HEK293 (cell line): Measurements from ENCODE around the gene THOP1.

Experiments used
- OVOL3 ChIP-seq: fragments of 450-650 bp; formaldehyde crosslinking; IDR thresholded peaks from 2 replicates; pipeline ENCODE4 v1.5.1; 2016; ENCODE audit warnings: missing biosample characterization, missing genetic modification characterization
- PRDM1 ChIP-seq: fragments of 450-650 bp; formaldehyde crosslinking; IDR thresholded peaks from 2 replicates; pipeline ENCODE4; 2016; ENCODE audit warnings: missing biosample characterization, missing genetic modification characterization
- SP2 ChIP-seq: fragments of 450-650 bp; formaldehyde crosslinking; IDR thresholded peaks from 2 replicates; pipeline ENCODE4 v1.5.1; 2016; ENCODE audit warnings: missing biosample characterization, missing genetic modification characterization
- YY1 ChIP-seq: fragments of 450-650 bp; formaldehyde crosslinking; IDR thresholded peaks from 2 replicates; pipeline ENCODE4 v1.5.1; 2018; ENCODE audit warnings: missing biosample characterization, missing genetic modification characterization
- ZBTB1 ChIP-seq: fragments of 450-650 bp; formaldehyde crosslinking; IDR thresholded peaks from 2 replicates; pipeline ENCODE4 v1.5.1; 2016; ENCODE audit warnings: missing biosample characterization, missing genetic modification characterization
- ZEB2 ChIP-seq: fragments of 450-650 bp; formaldehyde crosslinking; IDR thresholded peaks from 2 replicates; pipeline ENCODE4 v1.5.1; 2016; ENCODE audit warnings: missing biosample characterization, missing genetic modification characterization
- ZFHX2 ChIP-seq: fragments of 450-650 bp; formaldehyde crosslinking; conservative IDR thresholded peaks from 2 replicates; pipeline ENCODE4 v1.5.1; 2016; ENCODE audit warnings: missing biosample characterization, missing genetic modification characterization
- ZFP3 ChIP-seq: fragments of 450-650 bp; formaldehyde crosslinking; IDR thresholded peaks from 2 replicates; pipeline ENCODE4 v1.5.1; 2016; ENCODE audit warnings: low read depth, missing biosample characterization, missing genetic modification characterization
- ZNF112 ChIP-seq: fragments of 450-650 bp; formaldehyde crosslinking; IDR thresholded peaks from 2 replicates; pipeline ENCODE4 v1.5.0; 2017; ENCODE audit warnings: missing biosample characterization, missing genetic modification characterization
- ZNF169 ChIP-seq: fragments of 450-650 bp; formaldehyde crosslinking; IDR thresholded peaks from 2 replicates; pipeline ENCODE4 v1.5.1; 2016; ENCODE audit warnings: missing biosample characterization, missing genetic modification characterization
- ZNF202 ChIP-seq: fragments of 450-650 bp; formaldehyde crosslinking; IDR thresholded peaks from 2 replicates; pipeline ENCODE4 v1.5.1; 2016; ENCODE audit warnings: missing biosample characterization, missing genetic modification characterization, borderline replicate concordance
- ZNF223 ChIP-seq: fragments of 450-650 bp; formaldehyde crosslinking; IDR thresholded peaks from 2 replicates; pipeline ENCODE4 v1.5.1; 2016; ENCODE audit warnings: missing biosample characterization, missing genetic modification characterization
- ZNF24 ChIP-seq: fragments of 450-650 bp; formaldehyde crosslinking; IDR thresholded peaks from 2 replicates; pipeline ENCODE4 v1.5.1; 2016; ENCODE audit warnings: missing biosample characterization, missing genetic modification characterization
- ZNF274 ChIP-seq, 2 experiments: fragments of 200-500 bp in 1 of 2; fragments of 450-650 bp in 1 of 2; sonication (Bioruptor generic) in 1 of 2; formaldehyde crosslinking in 1 of 2; IDR thresholded peaks; 2 replicates each; pipeline versions ENCODE4 v1.5.1 to v1.6.1; 2014 to 2016; ENCODE audit warnings: borderline replicate concordance in 1 of 2, inconsistent platforms in 1 of 2, low read length in 1 of 2, missing biosample characterization in 1 of 2, missing genetic modification characterization in 1 of 2
- ZNF302 ChIP-seq: fragments of 450-650 bp; formaldehyde crosslinking; IDR thresholded peaks from 2 replicates; pipeline ENCODE4 v1.5.1; 2016; ENCODE audit warnings: missing biosample characterization, missing genetic modification characterization, low read depth
- ZNF341 ChIP-seq: fragments of 450-650 bp; formaldehyde crosslinking; IDR thresholded peaks from 2 replicates; pipeline ENCODE4; 2016; ENCODE audit warnings: low read depth, missing biosample characterization, missing genetic modification characterization
- ZNF37A ChIP-seq: fragments of 450-650 bp; IDR thresholded peaks from 2 replicates; pipeline ENCODE4 v1.5.1; 2018; ENCODE audit warnings: missing biosample characterization, missing genetic modification characterization
- ZNF561 ChIP-seq: fragments of 450-650 bp; IDR thresholded peaks from 2 replicates; pipeline ENCODE4 v1.5.1; 2018; ENCODE audit warnings: missing biosample characterization, missing genetic modification characterization, borderline replicate concordance
- ZNF596 ChIP-seq: fragments of 450-650 bp; IDR thresholded peaks from 2 replicates; pipeline ENCODE4 v1.5.0; 2018; ENCODE audit warnings: missing biosample characterization, mild to moderate bottlenecking, missing genetic modification characterization, moderate library complexity
- ZNF664 ChIP-seq: fragments of 450-650 bp; formaldehyde crosslinking; IDR thresholded peaks from 2 replicates; pipeline ENCODE4 v1.5.1; 2016; ENCODE audit warnings: missing biosample characterization, missing genetic modification characterization
- TF ChIP-seq, protein P1 (sequence below): sonication (generic); formaldehyde crosslinking; IDR thresholded peaks from 2 replicates; pipeline ENCODE4 v1.8.1; 2022; ENCODE audit warnings: mild to moderate bottlenecking, moderate library complexity, missing genetic modification reagents
- TF ChIP-seq, protein P2 (sequence below): fragments of 450-650 bp; formaldehyde crosslinking; IDR thresholded peaks from 2 replicates; pipeline ENCODE4 v1.5.1; 2016; ENCODE audit warnings: missing biosample characterization, missing genetic modification characterization, borderline replicate concordance
- TF ChIP-seq, protein P3 (sequence below): fragments of 450-650 bp; formaldehyde crosslinking; IDR thresholded peaks from 2 replicates; pipeline ENCODE4 v1.5.1; 2016; ENCODE audit warnings: missing biosample characterization, missing genetic modification characterization, borderline replicate concordance
- TF ChIP-seq, protein P4 (sequence below): fragments of 450-650 bp; formaldehyde crosslinking; IDR thresholded peaks from 2 replicates; pipeline ENCODE4 v1.5.1; 2016; ENCODE audit warnings: missing biosample characterization, missing genetic modification characterization, low read depth
- TF ChIP-seq, protein P5 (sequence below): fragments of 450-650 bp; formaldehyde crosslinking; IDR thresholded peaks from 2 replicates; pipeline ENCODE4 v1.5.1; 2016; ENCODE audit warnings: missing biosample characterization, missing genetic modification characterization

Gene THOP1

DNA sequence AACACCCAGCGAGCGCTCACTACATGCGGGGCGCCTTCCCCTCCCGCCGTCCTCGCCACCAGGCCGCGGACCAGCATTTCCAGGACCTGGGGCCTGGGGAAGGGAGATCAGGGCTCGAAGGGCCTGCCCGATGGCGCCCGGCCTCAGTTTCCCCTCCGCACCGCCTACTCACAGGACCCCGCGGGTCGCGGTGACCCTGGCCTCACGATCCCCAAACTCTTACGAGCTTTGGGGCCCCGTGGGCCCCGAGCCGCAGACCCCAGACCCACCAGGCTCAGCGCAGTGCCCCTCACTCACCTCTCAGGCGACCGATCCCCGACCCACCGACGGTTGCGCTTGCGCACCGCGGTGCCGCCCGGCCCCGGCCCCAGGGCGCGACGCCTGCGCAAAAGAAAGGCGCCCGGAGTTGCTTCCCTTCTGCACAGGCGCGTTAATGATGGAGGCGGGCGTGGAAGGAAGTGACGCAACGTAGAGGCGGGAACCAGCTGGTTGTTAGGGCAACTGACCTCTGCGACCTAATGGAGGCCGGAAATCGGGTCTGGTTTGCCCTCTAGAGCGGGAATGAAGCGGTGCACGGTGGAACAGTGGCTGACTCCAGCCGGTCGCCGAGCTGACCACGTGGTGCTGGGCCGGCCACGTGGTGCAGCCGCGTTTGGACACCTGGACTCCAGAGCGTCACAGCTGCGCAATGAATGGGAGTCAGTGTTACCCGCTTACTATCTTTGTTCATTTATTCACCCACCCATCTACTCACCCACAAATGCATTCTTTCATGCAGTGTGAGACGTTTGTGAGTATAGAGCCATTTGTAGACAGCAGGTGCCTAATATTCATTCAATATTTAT, 2.1 kb upstream of the THOP1 start, which contains the start of gene SGTA (continued):
- TF ChIP-seq OVOL3 (tag by site-specific recombination) (no peak), ZNF302 (tag by site-specific recombination) (no peak), ZNF596 (tag by site-specific recombination) (no peak), ZNF561 (no peak; the same call in none of the 2 replicates), ZNF169 (tag by site-specific recombination) (no peak), ZNF112 (tag by site-specific recombination) (no peak), ZBTB1 (tag by site-specific recombination) (no peak), ZNF274 (IDR thresholded peaks at IDR 0.05; ENCODE audit: low read length) (no peak), ZNF274 (tag by site-specific recombination; IDR thresholded peaks at IDR 0.05; ENCODE audit: borderline replicate concordance) (no peak), YY1 (tag by site-specific recombination) (peak; percentile 81), SP2 (tag by site-specific recombination) (peak; percentile 90), ZNF664 (tag by site-specific recombination) (no peak), ZNF24 (tag by site-specific recombination) (peak; percentile 78), ZNF37A (tag by site-specific recombination) (no peak), PRDM1 (no peak), ZEB2 (tag by site-specific recombination) (peak; percentile 70), ZFHX2 (peak; percentile 13), ZNF202 (tag by site-specific recombination) (no peak), ZFP3 (tag by site-specific recombination) (no peak), ZNF223 (tag by site-specific recombination) (no peak), ZNF341 (tag by site-specific recombination) (no peak)
- TF ChIP-seq, protein P1, sequence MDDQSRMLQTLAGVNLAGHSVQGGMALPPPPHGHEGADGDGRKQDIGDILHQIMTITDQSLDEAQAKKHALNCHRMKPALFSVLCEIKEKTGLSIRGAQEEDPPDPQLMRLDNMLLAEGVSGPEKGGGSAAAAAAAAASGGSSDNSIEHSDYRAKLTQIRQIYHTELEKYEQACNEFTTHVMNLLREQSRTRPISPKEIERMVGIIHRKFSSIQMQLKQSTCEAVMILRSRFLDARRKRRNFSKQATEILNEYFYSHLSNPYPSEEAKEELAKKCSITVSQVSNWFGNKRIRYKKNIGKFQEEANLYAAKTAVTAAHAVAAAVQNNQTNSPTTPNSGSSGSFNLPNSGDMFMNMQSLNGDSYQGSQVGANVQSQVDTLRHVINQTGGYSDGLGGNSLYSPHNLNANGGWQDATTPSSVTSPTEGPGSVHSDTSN (CRISPR knock-in tag): no peak
- TF ChIP-seq, protein P2, sequence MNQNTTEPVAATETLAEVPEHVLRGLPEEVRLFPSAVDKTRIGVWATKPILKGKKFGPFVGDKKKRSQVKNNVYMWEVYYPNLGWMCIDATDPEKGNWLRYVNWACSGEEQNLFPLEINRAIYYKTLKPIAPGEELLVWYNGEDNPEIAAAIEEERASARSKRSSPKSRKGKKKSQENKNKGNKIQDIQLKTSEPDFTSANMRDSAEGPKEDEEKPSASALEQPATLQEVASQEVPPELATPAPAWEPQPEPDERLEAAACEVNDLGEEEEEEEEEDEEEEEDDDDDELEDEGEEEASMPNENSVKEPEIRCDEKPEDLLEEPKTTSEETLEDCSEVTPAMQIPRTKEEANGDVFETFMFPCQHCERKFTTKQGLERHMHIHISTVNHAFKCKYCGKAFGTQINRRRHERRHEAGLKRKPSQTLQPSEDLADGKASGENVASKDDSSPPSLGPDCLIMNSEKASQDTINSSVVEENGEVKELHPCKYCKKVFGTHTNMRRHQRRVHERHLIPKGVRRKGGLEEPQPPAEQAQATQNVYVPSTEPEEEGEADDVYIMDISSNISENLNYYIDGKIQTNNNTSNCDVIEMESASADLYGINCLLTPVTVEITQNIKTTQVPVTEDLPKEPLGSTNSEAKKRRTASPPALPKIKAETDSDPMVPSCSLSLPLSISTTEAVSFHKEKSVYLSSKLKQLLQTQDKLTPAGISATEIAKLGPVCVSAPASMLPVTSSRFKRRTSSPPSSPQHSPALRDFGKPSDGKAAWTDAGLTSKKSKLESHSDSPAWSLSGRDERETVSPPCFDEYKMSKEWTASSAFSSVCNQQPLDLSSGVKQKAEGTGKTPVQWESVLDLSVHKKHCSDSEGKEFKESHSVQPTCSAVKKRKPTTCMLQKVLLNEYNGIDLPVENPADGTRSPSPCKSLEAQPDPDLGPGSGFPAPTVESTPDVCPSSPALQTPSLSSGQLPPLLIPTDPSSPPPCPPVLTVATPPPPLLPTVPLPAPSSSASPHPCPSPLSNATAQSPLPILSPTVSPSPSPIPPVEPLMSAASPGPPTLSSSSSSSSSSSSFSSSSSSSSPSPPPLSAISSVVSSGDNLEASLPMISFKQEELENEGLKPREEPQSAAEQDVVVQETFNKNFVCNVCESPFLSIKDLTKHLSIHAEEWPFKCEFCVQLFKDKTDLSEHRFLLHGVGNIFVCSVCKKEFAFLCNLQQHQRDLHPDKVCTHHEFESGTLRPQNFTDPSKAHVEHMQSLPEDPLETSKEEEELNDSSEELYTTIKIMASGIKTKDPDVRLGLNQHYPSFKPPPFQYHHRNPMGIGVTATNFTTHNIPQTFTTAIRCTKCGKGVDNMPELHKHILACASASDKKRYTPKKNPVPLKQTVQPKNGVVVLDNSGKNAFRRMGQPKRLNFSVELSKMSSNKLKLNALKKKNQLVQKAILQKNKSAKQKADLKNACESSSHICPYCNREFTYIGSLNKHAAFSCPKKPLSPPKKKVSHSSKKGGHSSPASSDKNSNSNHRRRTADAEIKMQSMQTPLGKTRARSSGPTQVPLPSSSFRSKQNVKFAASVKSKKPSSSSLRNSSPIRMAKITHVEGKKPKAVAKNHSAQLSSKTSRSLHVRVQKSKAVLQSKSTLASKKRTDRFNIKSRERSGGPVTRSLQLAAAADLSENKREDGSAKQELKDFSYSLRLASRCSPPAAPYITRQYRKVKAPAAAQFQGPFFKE (tag by site-specific recombination): no peak
- TF ChIP-seq, protein P3, sequence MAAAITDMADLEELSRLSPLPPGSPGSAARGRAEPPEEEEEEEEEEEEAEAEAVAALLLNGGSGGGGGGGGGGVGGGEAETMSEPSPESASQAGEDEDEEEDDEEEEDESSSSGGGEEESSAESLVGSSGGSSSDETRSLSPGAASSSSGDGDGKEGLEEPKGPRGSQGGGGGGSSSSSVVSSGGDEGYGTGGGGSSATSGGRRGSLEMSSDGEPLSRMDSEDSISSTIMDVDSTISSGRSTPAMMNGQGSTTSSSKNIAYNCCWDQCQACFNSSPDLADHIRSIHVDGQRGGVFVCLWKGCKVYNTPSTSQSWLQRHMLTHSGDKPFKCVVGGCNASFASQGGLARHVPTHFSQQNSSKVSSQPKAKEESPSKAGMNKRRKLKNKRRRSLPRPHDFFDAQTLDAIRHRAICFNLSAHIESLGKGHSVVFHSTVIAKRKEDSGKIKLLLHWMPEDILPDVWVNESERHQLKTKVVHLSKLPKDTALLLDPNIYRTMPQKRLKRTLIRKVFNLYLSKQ (tag by site-specific recombination): no peak
- TF ChIP-seq, protein P4, sequence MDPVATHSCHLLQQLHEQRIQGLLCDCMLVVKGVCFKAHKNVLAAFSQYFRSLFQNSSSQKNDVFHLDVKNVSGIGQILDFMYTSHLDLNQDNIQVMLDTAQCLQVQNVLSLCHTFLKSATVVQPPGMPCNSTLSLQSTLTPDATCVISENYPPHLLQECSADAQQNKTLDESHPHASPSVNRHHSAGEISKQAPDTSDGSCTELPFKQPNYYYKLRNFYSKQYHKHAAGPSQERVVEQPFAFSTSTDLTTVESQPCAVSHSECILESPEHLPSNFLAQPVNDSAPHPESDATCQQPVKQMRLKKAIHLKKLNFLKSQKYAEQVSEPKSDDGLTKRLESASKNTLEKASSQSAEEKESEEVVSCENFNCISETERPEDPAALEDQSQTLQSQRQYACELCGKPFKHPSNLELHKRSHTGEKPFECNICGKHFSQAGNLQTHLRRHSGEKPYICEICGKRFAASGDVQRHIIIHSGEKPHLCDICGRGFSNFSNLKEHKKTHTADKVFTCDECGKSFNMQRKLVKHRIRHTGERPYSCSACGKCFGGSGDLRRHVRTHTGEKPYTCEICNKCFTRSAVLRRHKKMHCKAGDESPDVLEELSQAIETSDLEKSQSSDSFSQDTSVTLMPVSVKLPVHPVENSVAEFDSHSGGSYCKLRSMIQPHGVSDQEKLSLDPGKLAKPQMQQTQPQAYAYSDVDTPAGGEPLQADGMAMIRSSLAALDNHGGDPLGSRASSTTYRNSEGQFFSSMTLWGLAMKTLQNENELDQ: no peak
- TF ChIP-seq, protein P5, sequence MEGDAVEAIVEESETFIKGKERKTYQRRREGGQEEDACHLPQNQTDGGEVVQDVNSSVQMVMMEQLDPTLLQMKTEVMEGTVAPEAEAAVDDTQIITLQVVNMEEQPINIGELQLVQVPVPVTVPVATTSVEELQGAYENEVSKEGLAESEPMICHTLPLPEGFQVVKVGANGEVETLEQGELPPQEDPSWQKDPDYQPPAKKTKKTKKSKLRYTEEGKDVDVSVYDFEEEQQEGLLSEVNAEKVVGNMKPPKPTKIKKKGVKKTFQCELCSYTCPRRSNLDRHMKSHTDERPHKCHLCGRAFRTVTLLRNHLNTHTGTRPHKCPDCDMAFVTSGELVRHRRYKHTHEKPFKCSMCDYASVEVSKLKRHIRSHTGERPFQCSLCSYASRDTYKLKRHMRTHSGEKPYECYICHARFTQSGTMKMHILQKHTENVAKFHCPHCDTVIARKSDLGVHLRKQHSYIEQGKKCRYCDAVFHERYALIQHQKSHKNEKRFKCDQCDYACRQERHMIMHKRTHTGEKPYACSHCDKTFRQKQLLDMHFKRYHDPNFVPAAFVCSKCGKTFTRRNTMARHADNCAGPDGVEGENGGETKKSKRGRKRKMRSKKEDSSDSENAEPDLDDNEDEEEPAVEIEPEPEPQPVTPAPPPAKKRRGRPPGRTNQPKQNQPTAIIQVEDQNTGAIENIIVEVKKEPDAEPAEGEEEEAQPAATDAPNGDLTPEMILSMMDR (tag by site-specific recombination): peak; percentile 87
